Fibroblast of lung (primary cell): ENCODE measurements around the gene DLGAP4.

Source experiments
- EZH2 ChIP-seq: IDR thresholded peaks from 2 replicates; pipeline ENCODE4 v1.5.1; 2012; ENCODE audit warnings: low read length, control low read depth, mild to moderate bottlenecking; ENCODE audit errors: missing control alignments
- TF ChIP-seq, protein P1 (sequence below), 2 donors: IDR thresholded peaks in 1 of 2; conservative IDR thresholded peaks in 1 of 2; 1 replicate in 1 of 2; 2 replicates in 1 of 2; pipeline ENCODE4 v1.5.1; 2011 to 2012; ENCODE audit warnings: low read length in 2 of 2, control low read depth in 1 of 2, inconsistent platforms in 1 of 2, low read depth in 1 of 2, mild to moderate bottlenecking in 1 of 2

DNA sequence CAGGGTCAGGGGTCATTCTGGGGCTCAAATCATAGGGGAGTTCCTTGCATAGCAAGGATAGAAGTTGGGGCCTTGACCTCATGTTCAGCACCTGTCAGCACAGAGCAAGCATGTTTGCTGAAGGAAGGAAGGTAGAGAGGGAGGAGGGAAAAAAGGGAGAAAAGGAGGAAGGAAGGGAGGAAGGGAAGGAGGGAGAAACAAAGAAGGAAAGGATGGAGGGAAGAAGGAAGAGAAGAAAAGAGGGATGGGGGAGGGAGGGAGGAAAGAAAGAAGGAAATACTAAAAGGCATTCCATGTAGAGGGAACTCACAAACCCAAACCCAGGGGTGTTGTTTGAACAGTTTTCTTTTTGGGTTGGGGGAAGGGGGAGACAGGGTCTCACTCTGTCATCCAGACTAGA, 80.1 kb downstream of the DLGAP4 start:
- TF ChIP-seq, protein P1, sequence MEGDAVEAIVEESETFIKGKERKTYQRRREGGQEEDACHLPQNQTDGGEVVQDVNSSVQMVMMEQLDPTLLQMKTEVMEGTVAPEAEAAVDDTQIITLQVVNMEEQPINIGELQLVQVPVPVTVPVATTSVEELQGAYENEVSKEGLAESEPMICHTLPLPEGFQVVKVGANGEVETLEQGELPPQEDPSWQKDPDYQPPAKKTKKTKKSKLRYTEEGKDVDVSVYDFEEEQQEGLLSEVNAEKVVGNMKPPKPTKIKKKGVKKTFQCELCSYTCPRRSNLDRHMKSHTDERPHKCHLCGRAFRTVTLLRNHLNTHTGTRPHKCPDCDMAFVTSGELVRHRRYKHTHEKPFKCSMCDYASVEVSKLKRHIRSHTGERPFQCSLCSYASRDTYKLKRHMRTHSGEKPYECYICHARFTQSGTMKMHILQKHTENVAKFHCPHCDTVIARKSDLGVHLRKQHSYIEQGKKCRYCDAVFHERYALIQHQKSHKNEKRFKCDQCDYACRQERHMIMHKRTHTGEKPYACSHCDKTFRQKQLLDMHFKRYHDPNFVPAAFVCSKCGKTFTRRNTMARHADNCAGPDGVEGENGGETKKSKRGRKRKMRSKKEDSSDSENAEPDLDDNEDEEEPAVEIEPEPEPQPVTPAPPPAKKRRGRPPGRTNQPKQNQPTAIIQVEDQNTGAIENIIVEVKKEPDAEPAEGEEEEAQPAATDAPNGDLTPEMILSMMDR (conservative IDR thresholded peaks at IDR 0.05 in 1 of 2, IDR thresholded peaks at IDR 0.05 in 1 of 2; ENCODE audit: low read depth in 1 of 2, low read length in 2 of 2) = no peak
- no peak for TF ChIP-seq EZH2
